Esophagus muscularis mucosa (tissue), 3 donors: ENCODE results near the gene ZNG1C.
"Not testable (repeated sequence)": the region's sequence is repeated elsewhere in the genome, so short reads cannot be mapped to it uniquely, and the experiment has no call there.

Source experiments
- POLR2A ChIP-seq: fragments of 450-650 bp; IDR thresholded peaks from one replicate; pipeline ENCODE4 v1.6.1; 2017; ENCODE audit warnings: antibody characterized with exemption, moderate library complexity, mild to moderate bottlenecking, low read depth
- POLR2AphosphoS5 ChIP-seq, 2 donors: sonication (generic); formaldehyde crosslinking; IDR thresholded peaks; one replicate each; pipeline ENCODE4 v1.6.1; 2017; ENCODE audit warnings: antibody characterized with exemption in 2 of 2
- TF ChIP-seq, protein P1 (sequence below), 3 experiments: fragments of 200-600 bp in 2 of 3; fragments of 450-650 bp in 1 of 3; sonication (generic) in 2 of 3; IDR thresholded peaks; one replicate each; pipeline ENCODE4 v1.5.1; 2017 to 2019; ENCODE audit warnings: antibody characterized with exemption in 3 of 3, mild to moderate bottlenecking in 2 of 3, moderate library complexity in 1 of 3

- TF ChIP-seq, protein P1, sequence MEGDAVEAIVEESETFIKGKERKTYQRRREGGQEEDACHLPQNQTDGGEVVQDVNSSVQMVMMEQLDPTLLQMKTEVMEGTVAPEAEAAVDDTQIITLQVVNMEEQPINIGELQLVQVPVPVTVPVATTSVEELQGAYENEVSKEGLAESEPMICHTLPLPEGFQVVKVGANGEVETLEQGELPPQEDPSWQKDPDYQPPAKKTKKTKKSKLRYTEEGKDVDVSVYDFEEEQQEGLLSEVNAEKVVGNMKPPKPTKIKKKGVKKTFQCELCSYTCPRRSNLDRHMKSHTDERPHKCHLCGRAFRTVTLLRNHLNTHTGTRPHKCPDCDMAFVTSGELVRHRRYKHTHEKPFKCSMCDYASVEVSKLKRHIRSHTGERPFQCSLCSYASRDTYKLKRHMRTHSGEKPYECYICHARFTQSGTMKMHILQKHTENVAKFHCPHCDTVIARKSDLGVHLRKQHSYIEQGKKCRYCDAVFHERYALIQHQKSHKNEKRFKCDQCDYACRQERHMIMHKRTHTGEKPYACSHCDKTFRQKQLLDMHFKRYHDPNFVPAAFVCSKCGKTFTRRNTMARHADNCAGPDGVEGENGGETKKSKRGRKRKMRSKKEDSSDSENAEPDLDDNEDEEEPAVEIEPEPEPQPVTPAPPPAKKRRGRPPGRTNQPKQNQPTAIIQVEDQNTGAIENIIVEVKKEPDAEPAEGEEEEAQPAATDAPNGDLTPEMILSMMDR (IDR thresholded peaks at IDR 0.05): not testable (repeated sequence)
- not testable (repeated sequence) for TF ChIP-seq POLR2A; POLR2AphosphoS5 (IDR thresholded peaks at IDR 0.05)
These were observed 90.3 kb downstream of the ZNG1C start for GRCh38 chr9:68332122-68332521.
